HUES64 (cell line): ENCODE measurements around the gene CRPPA. TPM values are rescaled to one million over a fixed set of nuclear protein-coding genes. Genes with fewer than 3 reads are reported as not detected.
"Not testable (repeated sequence)": the region's sequence is repeated elsewhere in the genome, so short reads cannot be mapped to it uniquely, and the experiment has no call there.

Source experiments
- H3K27ac ChIP-seq: 2 replicates; pipeline ENCODE4 v1.7.0; 2013; ENCODE audit warnings: low read depth, low read length, inconsistent platforms
- H3K27me3 ChIP-seq: 2 replicates; pipeline ENCODE4 v1.6.1; 2013; ENCODE audit warnings: mild to moderate bottlenecking, low read length; ENCODE audit not compliant: insufficient read depth
- H3K36me3 ChIP-seq: 2 replicates; pipeline ENCODE4 v1.6.1; 2013; ENCODE audit warnings: mild to moderate bottlenecking, low read length; ENCODE audit not compliant: insufficient read depth
- H3K4me1 ChIP-seq: 2 replicates; pipeline ENCODE4 v1.6.1; 2013; ENCODE audit warnings: mild to moderate bottlenecking, low read length, moderate library complexity; ENCODE audit not compliant: insufficient read depth
- H3K4me3 ChIP-seq: 2 replicates; pipeline ENCODE4 v1.5.1; 2013; ENCODE audit warnings: mild to moderate bottlenecking, low read length, moderate library complexity
- H3K9ac ChIP-seq: 2 replicates; pipeline ENCODE4 v1.6.1; 2013; ENCODE audit warnings: mild to moderate bottlenecking, low read depth, low read length
- H3K9me3 ChIP-seq: 2 replicates; pipeline ENCODE4 v1.6.1; 2013; ENCODE audit warnings: low read depth, low read length; ENCODE audit not compliant: insufficient read depth
- WGBS: fragments of 150-250, 120-280 bp; methylation state at CpG from one replicate; pipeline ENCODE4 v1.1.7; 2013; ENCODE audit warnings: missing lambda C conversion rate; 5-methylcytosine and 5-hydroxymethylcytosine counted together
- polyA plus RNA-seq, 2 experiments: library from polyadenylated mRNA; stranded (reverse); fragments of 50-300 nt; gene quantifications; one replicate each; pipeline ENCODE4 v1.2.3, GENCODE V29; 2013

Gene CRPPA
- polyA plus RNA-seq (2013, experiment 1 of 2): 0.60 TPM
- polyA plus RNA-seq (2013, experiment 2 of 2): 0.70 TPM

DNA sequence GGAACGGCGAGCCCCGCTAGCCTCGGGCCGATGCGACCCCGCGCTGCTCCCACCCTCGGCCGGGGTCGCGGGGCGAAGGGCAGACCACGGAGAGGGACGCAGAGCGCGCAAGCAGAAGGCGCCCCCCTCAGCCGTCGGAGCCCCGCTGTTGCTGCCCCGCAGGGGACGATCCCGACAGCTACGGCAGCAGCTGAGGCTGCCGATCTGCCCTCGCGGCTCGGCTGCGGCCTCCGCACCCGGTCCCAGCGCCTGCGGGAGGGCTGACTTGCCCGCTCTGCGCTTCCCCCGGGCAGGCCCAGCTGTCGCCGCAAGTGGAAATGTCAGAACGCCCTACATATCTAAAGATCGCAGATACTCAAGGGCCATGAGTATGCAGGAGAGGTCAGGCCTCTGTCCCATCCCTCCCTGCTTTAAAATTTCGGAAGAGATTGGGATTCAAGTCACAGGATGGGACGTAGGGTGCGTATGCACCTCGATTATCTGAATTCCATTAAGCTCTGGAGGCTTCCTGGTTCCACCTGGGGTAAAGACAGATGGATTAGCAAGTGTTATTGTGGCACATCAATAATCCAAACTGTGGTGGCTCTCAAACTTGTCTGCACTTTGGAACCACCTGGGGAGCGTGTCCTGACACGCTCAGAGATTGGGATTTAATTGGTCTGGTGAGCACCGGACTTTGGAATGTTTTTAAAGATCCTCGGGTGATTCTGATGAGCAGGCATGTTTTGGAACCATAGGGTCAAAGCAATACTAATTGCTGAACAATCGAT lies at the start of gene CRPPA:
TSS of gene CRPPA (minus strand) at position 206 of the 770 bp plus-strand sequence. CDS start 216 bp downstream, outside the sequence.
- 10% methylated on average over 50 of the region's 50 CpGs for WGBS

DNA sequence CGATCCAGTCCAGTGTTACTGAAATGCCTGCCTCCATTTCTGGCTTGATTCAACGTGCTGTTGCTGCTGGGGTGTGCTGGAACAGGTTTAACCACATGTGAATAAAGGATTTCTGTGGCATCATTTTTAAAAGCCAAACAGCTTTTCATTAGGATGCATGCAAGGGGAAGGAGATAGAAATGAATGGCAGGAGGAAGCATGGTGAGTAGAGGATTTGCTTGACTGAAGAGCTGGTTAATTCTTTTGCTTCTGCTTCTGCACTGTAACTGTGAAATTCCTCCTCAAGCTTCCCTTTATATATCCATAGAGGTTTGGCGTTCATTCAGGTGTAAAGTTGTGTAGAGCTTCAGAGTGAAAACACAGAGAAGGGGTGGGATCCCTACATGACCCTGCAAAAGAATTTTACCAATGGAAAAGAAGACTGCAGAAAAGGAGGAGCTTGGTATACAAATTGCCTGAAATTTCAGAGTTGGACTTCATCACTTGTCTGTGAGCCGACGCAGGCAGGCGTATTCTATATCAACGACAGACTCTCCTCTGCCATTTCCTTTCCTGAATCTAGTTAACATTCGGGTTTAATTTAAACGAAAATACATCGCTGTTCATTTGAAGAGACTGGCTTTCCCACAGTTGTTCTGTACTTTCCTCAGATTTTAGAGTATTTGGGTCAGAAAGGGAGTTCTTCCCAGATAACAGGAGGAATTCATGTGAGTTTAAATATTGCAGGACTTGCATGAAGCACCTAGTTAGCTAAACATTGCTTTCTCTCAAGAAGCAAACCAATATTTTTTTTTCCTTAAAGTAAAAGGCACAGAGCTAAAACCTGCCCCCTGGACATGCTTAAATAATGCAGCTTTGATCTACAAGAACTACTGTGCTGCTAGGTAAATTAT lies 44.4 kb upstream of the CRPPA start, which contains the start of gene SOSTDC1:
TSS of gene SOSTDC1 (minus strand) at position 270 of the 893 bp plus-strand sequence. CDS start at position 200, 70 bp downstream.
- 68% methylated on average over 10 of the region's 10 CpGs for WGBS
- H3K27ac ChIP-seq: peak within 1 kb of the TSS; percentile 16; the same call in 1 of the 2 replicates
- peaks cover 39% of the 10 kb centered on the region for H3K4me1 ChIP-seq
- H3K9ac ChIP-seq: 0 out of 2 replicates have a peak within 1 kb of the TSS, but pooled peaks have one; percentile 28
- H3K4me3 ChIP-seq: peak within 1 kb of the TSS; percentile 30; the same call in 1 of the 2 replicates
- no peaks in the 10 kb centered on the region for H3K9me3 ChIP-seq
- H3K27me3 ChIP-seq: no peaks in the 10 kb centered on the region
- H3K36me3 ChIP-seq: no peaks in the 10 kb centered on the region

More for the DNA sequence above, at the start of gene CRPPA:
- Histone ChIP-seq H3K9me3 (no peaks in the 10 kb centered on the region), H3K4me1 (peaks cover 8% of the 10 kb centered on the region), H3K9ac (peak within 1 kb of the TSS; percentile 77), H3K4me3 (peak within 1 kb of the TSS; percentile 71), H3K27me3 (peaks cover 25% of the 10 kb centered on the region), H3K36me3 (no peaks in the 10 kb centered on the region), H3K27ac (peak within 1 kb of the TSS; percentile 39; the same call in 1 of the 2 replicates)

- no peaks in the 10 kb centered on the region for H3K27me3 ChIP-seq
- H3K9me3 ChIP-seq: no peaks in the 10 kb centered on the region
- peak overlapping the region; percentile 12; the same call in 1 of the 2 replicates for H3K4me3 ChIP-seq
- WGBS: 85% methylated on average over 8 of the region's 10 CpGs
- H3K36me3 ChIP-seq: no peaks in the 10 kb centered on the region
- no peak overlapping the region for H3K27ac ChIP-seq
- H3K9ac ChIP-seq: no peak overlapping the region
- peaks cover 39% of the 10 kb centered on the region for H3K4me1 ChIP-seq
These were observed 42.8 kb upstream of the CRPPA start for GRCh38 chr7:16463949-16464715.

DNA sequence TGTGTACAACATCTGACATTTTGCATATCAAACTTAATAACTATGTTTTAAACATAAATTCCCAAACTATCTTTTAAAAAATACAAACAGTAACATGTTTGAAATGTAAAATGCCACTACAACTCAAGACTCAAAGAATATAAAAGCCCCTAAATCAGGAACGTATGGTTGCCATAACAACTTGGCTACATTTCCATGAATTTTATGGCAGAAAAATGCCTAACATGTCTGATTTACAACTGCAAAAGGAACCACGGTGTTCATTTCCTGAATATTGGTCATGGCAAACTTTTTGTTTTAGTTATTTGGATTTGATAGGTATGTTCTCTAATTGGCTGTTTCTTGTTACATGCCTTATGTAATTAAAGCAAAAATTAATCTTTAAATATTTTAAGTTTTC lies 42.2 kb upstream of the CRPPA start:
- H3K27me3 ChIP-seq: no peaks in the 10 kb centered on the region
- no peaks in the 10 kb centered on the region for H3K9me3 ChIP-seq
- H3K4me3 ChIP-seq: no peak overlapping the region
- H3K36me3 ChIP-seq: no peaks in the 10 kb centered on the region
- peaks cover 39% of the 10 kb centered on the region for H3K4me1 ChIP-seq
- H3K9ac ChIP-seq: no peak overlapping the region
- 89% methylated on average over 2 of the region's 2 CpGs for WGBS
- H3K27ac ChIP-seq: no peak overlapping the region

GRCh38 chr7:16462431-16462889 lies 41.1 kb upstream of the CRPPA start:
- no peak overlapping the region for H3K9ac ChIP-seq
- H3K27me3 ChIP-seq: no peaks in the 10 kb centered on the region
- no peak overlapping the region for H3K4me3 ChIP-seq
- H3K4me1 ChIP-seq: peaks cover 39% of the 10 kb centered on the region
- no peaks in the 10 kb centered on the region for H3K9me3 ChIP-seq
- 91% methylated on average over 7 of the region's 7 CpGs for WGBS
- H3K36me3 ChIP-seq: no peaks in the 10 kb centered on the region
- H3K27ac ChIP-seq: no peak overlapping the region

DNA sequence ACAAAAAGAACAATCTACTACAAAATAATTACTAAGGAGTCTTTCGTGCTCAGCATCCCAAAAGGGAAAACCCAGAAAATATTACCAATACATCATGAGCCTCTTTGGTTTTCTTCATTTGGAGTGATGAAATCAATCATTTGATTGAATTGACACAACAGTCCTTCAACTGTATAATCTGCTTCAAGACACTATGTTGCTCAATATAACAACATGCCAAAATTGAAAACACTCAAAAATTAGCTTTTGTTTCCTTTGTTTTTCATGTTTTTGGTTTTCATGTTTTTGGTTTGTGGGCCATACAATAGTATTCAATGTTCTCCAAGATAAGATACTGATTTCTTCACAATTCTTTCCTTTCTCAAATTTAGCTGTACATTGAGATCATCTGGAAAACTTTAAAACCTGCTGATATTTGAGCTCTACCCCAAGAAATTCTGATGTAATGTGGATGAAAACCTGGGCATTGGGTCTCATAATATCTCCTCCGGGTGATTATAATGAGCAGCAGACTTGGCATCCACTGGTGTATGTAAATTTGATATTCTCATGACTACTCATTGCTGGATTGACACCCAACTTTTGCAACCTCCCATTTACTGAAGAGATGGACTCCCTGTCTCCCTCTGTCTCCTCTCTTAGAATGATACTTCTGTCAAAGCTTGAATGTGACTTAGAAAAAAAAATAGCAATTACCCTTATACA lies 39.6 kb upstream of the CRPPA start:
- Histone ChIP-seq H3K36me3 (no peaks in the 10 kb centered on the region), H3K4me3 (no peak overlapping the region), H3K27ac (no peak overlapping the region), H3K4me1 (peaks cover 34% of the 10 kb centered on the region), H3K27me3 (no peaks in the 10 kb centered on the region), H3K9ac (no peak overlapping the region), H3K9me3 (no peaks in the 10 kb centered on the region)
- 100% methylated on average over 2 of the region's 2 CpGs for WGBS

GRCh38 chr7:16456303-16456702 lies 35.0 kb upstream of the CRPPA start:
- H3K36me3 ChIP-seq, H3K27me3 ChIP-seq, H3K4me3 ChIP-seq, H3K9ac ChIP-seq, H3K9me3 ChIP-seq, H3K27ac ChIP-seq, H3K4me1 ChIP-seq: not testable (repeated sequence)
- 67% methylated on average over 1 of the region's 1 CpG for WGBS

DNA sequence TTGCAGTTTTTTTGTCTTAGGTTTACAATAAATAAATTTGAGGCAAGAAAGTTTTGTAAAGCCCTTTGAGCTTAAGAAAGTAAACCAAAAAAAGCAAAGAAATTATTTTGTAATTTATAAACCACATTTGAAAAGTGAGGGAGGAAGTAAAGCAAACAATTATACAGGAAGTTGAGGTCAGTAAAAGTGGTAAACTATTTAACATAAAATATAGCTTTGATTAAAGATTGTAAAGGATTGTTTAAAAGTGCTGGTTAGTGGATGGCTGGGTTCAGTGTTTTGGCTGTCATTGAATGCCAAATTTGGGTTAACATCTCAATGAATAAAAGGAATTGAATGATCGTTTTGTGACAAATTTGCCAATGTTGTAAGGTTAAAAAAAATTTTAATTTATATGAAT lies 34.3 kb upstream of the CRPPA start:
- Histone ChIP-seq H3K9ac (no peak overlapping the region), H3K27me3 (no peaks in the 10 kb centered on the region), H3K9me3 (no peaks in the 10 kb centered on the region), H3K4me3 (no peak overlapping the region), H3K36me3 (no peaks in the 10 kb centered on the region), H3K4me1 (no peaks in the 10 kb centered on the region), H3K27ac (no peak overlapping the region)
- no CpG with 5 or more reads among the region's 1 CpG for WGBS

- Histone ChIP-seq H3K4me3 (no peak overlapping the region), H3K4me1 (no peaks in the 10 kb centered on the region), H3K9ac (no peak overlapping the region), H3K27me3 (no peaks in the 10 kb centered on the region), H3K36me3 (no peaks in the 10 kb centered on the region), H3K27ac (no peak overlapping the region), H3K9me3 (no peaks in the 10 kb centered on the region)
- 96% methylated on average over 6 of the region's 6 CpGs for WGBS
These were observed 29.0 kb upstream of the CRPPA start for GRCh38 chr7:16450366-16450765.

DNA sequence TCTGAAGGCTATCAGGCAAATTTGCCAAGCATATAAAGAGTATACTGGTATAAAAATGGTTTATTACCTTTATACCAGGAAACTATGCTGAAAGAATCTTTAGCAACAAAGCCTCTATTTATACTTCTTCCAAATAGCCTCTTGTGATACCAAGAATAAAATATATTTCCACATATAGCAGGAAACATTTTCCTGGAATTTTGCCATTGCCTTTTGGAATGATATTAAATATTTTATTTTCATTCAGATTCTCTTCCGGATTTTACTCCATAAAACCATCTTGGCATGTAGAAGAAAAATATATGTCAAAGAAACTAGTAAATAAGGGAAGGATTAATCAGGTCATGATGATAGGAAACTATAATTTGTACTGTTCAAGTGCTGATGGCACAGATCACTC lies 26.5 kb upstream of the CRPPA start:
- Histone ChIP-seq H3K9me3 (no peaks in the 10 kb centered on the region), H3K27me3 (no peaks in the 10 kb centered on the region), H3K4me3 (no peak overlapping the region), H3K4me1 (no peaks in the 10 kb centered on the region), H3K9ac (no peak overlapping the region), H3K36me3 (no peaks in the 10 kb centered on the region), H3K27ac (no peak overlapping the region)
- WGBS: no CpG with 5 or more reads among the region's 1 CpG
